ENCODE results near the gene ARHGEF18.
"Not testable (repeated sequence)": the region's sequence is repeated elsewhere in the genome, so short reads cannot be mapped to it uniquely, and the experiment has no call there.

ARHGEF18 gene

DNA sequence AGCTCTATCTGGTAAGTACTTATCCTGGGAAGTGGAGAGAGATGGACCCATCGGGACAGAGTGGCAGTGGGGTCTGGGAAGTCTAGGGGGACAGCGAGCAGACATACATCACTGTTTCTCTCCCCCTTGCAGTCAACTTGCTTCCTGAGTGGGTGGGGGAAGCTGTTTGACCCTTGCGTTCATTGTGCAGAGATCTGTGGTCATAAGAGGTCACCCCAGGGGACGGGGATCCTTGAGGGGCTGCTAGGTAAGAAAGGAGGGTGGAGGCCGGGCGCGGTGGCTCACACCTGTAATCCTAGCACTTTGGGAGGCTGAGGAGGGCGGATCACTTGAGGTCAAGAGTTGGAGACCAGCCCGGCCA is 474 bp downstream of the ARHGEF18 start:
- DNase-seq = no peak

DNA sequence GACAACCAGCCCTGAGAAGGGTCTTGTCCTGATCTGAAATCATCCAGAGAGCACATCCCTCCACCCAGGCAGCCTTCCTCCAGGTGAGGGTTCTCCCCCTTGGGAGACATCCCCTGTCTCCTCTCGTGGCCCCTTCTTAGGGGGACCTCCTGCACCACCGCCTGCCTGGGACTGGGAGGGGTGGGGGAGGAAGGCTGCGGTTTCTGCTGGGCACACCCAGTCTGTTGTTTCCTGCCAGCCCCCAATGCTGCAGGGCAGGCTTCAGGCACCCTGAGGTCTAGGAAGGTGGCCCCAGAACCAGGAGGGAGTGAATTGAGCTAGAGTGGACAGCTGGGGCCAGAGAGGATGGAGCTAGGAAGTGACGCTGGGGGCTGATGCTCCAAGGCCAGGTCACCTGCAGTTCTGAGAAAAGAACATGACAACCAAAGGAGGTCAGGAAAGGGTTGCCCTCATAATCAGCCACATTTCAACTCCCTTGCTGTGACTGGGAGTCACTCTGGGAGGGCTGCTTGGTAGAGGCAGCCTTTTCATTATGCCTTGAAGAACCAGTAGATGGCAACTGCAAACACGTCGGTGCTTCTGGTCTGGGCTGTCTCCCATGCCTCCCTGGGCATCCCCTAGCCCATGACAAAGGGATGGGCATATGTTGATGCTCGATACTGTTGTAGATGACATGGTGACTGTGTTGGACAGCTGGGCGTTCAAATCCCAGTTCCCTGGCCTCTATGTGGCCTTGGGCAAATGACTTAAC is 1.4 kb downstream of the ARHGEF18 start:
- DNase-seq = peak; percentile 22

DNA sequence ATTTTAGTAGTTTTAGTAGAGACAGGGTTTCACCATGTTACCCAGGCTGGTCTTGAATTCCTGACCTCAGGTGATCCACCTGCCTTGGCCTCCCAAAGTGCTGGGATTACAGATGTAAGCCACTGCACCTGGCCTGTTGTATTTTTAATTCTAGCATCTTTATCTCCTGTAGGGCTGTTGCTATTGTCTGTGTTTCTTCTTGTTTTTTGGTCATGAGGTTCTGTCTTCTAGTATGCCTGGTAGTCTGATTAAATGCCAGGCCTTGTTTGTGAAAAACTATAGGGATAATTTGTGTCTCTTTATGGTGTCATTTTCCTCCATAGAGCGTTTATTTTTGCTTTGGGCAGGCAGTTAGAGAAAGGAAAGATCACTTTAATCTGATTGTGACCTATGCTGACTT is 3.1 kb downstream of the ARHGEF18 start:
- DNase-seq = no peak

DNA sequence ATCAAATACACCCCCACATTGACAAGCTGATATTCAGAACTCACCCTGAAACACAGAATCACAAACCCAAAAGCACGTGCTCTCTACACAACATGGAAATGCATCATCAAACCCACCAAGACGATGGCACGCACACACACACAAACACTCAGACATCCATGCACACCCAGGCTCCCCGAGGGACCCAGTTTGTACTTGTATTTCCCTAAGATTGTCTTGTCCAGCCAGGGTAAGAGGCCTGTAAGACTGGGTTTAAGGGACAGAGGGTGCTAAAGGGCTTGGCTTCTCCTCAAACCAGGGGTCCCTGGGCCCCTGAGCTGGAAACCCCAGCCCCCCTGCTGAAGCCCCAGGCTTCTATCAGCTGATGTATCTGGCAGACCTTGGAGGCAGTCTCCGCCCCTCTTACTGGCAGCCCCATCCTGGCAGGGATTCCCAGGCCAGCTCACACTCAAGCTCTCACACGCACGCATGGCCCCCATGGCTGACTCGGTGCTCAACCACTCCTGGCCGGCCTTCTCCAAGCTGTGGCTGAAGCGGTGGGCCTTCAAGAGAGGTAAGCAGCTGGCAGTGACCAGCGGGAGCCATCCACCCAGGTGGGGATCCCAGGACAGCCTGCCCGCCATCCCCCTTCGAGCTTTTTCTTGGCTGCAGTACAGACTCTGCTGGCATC is 6.5 kb downstream of the ARHGEF18 start:
- DNase-seq = no peak

DNA sequence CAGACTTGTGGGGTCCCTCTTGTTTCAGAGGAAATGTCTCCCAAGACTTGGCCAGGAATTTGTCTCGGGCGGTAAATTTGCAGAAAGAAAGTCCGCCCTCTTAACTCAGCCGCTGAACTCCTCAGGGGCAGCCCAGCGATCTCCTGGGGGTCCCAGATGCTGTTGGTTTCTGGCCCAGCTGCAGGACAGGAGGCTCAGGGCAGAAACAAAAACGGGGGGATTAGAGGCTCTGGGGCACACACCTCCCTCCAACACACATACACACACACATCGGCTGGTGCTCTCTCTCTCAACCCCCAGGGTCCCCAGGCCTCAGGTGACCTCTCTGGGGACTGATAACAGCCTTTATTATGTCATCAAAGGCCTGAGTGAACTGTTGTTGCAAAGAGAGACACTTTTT is 7.1 kb downstream of the ARHGEF18 start:
- DNase-seq = no peak

DNA sequence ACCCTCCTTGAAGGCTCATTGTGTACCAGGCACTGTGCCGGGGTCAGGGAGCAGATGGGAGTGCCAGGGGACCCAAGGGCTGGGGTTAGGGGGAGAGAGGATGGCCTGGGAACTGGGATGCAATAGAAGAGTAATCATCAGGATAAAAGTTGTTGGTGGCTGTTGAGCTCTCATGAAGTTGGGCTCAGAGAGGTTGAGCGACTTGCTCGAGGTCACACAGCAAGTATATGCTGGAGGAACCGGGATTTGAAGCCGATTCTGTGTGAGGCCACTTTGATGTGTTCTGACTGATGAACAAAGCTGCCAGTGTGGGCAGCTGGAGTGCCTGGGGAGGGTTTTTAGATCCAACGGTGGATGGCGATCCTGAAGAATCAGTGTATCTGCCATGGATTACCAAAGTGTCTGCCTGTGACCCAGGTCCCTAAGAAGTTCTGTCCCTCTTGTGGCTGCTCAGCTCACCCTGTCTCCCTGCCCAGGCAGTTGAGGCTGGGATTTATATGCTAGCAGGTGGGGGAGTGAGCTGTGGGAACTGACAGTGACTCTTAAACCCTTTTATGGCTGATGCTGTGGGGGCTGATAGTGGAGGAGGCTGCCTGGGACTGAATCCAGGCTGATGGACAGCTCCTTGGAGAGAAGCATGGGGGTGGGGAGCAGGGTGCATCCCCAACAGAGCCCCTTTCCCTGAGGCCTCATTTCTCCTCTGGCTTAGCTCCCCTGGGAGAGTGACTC is 8.3 kb downstream of the ARHGEF18 start:
- no peak for DNase-seq

DNA sequence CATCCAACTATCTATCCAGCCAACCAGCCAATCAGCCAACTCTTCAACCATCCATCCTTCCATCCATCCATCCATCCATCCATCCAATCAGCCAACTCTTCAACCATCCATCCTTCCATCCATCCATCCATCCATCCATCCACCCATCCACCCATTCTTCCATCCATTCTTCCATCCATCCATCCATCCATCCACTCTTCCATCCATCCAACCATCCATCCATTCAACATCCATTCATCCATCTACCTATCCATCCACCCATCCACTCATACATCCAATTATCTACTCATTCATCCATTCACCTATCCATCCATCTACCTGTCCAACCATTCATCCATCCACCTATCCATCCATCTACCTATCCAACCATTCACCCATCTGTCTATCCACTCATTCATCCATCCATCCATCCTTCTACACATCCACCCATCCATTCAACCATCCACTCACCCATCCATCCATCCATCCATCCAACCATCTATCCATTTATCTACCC is 9.4 kb downstream of the ARHGEF18 start:
- DNase-seq = no peak

DNA sequence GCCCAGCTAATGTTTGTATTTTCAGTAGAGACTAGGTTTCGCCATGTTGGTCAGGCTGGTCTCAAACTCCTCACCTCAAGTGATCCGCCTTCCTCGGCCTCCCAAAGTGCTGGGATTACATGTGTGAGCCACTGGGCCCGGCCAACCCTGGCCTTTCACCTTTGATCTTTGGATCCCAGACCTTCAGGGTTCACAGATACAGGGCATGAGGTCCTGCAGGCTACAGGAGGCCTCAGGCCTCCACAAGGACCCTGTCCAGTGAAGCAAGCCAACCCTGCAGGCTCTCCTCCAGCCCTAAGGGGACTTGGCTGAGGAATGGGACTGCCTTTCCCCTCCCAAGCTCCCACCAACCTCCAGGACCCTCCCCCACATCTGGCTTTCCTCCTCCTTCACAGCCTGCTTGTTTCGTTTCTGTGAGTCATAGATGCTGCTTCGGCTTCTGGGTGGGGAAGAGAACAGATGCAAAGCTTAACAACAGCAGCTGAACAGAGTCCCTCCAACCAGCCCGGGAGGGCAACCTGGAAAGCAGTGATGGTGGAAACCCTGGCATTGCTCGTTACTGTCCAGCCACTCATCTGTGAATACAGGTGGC is 11.8 kb downstream of the ARHGEF18 start:
- DNase-seq = no peak

DNA sequence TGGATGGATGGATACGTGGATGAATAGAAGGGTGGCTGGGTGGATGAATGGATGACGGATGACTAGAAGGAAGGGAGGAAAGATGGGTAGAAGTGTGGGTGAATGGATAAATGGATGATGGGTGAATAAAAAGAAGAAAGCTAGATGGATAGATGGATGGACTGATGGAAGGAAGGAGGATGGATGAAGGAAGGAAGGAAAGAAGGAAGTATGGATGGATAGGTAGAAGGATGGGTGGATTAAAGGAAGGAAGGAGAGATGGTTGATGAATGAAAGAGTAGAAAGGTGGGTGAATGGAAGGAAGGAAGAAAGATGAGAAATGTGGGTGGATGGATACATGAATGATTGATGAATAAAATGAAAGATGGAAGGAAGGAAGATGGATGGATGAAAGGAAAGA is 14.5 kb downstream of the ARHGEF18 start:
- no peak for DNase-seq

DNA sequence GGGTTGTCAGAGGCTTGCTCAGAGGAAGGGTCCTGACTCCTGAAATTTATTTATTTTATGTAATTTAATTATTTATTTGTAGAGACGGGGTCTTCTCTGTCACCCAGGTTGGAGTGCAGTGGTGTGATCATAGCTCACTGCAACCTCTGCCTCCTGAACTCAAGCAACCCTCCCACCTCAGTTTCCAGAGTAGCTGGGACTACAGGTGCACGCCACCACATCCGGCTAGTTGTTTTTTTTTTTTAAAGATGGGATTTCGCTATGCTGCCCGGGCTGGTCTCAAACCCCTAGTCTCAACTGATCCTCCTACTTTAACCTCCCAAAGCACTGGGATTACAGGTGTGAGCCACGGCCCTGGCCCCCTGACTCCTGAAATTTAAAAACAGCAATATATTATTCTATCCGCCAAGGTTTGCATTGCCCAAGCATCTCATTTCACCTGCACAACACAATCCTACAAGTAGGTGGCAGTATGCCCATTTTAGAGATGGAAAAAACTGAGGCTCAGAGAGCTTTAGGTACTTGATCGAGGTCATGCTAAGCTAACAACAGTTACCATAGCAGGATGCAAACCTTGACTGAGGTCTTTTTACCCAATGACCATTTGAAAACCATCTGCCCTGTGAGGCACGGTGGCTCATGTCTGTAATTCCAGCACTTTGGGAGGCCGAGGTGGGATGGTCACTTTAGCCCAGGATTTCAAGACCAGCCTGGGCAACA is 18.1 kb downstream of the ARHGEF18 start:
- DNase-seq = peak; percentile 73

DNA sequence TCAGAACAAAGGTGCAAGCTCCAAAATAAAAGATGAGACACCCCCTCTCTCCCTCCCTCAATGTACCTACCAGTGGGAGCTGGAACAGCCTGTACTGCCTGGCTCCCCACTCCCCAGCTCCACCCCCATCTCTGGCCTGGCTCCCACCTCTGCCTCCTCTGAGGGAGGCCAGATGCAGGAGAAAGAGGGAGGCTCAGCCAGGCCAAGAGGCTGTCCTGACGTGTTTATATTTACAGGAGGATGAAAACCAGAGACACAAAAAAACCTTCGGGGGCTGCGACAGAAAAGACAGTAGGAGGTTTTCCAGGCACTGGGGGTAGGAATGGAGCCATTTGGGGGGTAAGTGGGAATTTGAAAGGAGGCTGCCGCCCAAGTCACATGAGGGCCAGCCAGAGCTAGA is 19.7 kb downstream of the ARHGEF18 start:
- no peak for DNase-seq

DNA sequence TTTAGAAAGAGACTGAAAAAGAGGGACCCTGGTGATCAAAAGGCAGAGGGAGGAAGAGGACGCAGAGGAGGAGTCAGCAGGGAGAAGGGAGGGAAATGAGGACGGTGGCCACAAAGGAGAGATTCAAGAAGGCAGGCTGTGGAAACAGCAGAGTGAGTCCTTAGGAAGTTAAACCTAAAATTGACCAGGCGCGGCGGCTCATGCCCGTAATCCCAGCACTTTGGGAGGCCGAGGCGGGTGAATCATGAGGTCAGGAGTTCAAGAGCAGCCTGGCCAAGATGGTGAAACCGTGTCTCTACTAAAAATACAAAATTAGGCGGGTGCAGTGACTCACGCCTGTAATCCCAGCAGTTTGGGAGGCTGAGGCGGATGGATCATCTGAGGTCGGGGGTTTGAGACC is 20.1 kb downstream of the ARHGEF18 start:
- DNase-seq = not testable (repeated sequence)

DNA sequence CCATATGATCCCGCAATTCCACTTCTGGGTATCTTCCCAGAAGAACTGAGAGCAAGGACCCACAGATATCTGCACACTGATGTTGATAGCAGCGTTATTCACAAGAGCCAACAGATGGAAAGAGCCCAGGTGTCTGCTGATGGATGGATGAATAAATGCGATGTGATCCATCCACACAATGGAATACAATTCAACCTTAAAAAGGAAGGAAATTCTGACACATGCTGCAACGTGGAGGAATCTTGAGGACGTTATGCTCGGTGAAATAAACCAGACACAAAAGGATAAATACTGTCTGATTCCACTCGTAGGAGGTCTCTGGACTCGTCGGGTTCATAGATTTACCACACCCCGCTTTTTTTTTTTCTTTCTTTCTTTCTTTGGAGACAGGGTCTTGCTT is 21.8 kb downstream of the ARHGEF18 start:
- no peak for DNase-seq

DNA sequence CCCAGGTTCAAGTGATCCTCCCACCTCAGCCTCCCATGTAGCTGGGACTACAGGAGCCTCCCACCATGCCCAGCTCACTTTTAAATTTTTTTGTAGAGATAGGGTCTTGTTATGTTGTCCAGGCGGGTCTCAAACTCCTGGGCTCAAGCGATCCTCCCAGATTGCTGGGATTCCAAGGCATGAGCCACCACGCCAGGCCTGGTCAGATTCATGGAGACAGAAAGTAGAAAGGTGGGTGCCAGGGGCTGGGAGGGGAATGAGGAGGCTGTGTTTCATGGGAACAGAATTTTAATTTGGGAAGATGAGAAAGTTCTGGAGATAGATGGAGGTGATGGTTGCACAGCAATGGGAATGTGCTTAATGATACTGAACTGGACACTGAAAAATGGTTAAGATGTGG is 22.3 kb downstream of the ARHGEF18 start:
- DNase-seq = no peak

DNA sequence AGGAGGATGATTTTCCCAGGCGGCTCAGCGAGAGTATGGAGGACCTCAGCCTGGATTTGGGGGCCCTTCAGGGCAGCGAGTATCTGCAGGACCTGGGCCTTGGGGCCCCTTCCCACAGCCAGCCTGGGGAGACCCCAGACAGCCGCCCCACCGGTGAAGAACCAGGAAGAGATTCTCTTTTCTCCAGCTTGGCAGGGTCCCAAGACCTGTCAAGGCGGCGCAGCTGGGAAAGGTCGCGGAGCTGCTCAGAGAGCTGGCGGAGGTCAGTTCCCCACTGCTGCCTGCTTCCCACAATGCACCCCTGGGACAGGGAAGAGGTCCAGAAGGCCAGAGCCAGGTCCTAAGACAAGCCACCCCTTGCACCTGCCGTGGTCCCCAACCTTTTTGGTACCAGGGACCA is 24.1 kb downstream of the ARHGEF18 start:
- no peak for DNase-seq

DNA sequence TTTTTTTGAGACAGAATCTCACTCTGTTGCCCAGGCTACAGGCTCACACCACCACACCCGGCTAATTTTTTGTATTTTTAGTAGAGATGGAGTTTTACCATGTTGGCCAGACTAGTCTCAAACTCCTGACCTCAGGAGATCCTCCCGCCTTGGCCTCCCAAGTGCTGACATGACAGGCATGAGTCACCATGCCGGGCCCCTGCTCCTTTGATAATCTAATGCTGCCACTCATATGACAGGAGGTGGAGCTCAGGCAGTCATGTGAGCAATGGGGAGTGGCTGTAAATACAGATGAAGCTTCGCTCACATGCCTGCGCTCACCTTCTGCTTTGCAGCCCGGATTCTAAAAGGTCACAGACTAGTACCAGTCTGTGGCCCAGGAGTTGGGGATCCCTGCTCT is 25.1 kb downstream of the ARHGEF18 start:
- no peak for DNase-seq

DNA sequence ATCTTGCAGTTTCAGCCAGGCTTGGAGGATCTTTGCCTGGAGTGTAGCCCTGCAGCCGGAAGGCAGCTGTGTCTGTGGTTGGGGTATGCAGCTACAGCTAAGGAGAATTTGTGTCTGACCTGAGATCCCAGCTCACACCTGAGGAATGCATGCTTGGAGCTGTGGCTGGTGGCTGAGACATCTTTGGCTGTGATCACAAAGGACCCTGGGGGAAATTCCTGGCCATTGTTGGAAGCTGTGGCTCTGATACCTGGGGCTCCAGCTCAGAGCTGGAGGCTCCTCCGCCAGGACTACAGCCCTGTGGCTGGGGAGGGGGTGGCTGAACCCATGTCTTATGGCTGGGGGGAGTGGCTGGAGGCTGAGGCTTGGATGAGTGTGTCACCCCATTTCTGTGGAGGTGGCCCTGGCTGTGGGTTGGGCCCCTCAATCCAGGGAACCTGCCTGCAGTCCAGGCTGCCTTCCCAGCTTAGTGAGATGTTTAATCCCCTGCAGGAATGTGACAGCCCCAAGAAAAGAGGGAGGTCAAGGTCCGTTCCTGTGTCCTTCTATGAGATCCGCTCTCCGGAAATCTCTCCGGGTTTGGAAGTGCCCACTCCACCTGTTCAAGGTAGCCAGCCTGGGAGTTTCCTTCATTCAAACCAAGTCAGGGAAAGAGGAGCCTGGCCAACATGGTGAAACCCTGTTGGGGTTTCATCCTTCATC is 27.6 kb downstream of the ARHGEF18 start:
- no peak for DNase-seq

DNA sequence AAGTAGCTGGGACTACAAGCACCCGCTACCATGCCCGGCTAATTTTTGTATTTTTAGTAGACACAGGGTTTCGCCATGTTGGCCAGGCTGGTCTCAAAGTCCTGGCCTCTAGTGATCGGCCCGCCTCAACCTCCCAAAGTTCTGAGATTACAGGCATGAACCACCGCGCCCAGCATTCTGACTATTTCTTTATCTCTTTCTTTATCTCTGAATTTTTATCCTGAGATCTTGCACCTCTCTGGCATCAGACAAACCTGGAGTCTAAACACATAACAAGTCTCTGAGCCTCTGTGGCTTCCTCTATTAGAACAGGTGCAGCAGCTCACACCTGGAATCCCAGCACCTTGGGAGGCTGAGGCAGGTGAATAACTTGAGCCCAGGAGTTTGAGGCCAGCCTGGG is 28.5 kb downstream of the ARHGEF18 start:
- no peak for DNase-seq

DNA sequence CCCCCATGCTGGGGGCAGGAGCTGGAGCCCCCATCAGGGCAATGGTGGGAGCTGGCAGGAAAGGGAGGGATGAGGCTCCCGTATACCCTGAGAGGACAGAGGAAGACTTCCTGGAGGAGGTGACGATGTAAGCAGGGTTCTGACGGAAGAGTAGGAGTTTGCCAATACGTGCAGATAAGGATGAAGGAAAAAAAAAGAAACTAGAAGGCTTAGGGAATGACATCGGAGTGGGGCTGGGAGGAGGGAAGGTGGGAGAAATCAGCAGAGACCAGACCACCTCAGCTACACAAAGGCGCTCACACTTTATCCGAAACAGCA is 32.3 kb downstream of the ARHGEF18 start:
- DNase-seq = no peak

DNA sequence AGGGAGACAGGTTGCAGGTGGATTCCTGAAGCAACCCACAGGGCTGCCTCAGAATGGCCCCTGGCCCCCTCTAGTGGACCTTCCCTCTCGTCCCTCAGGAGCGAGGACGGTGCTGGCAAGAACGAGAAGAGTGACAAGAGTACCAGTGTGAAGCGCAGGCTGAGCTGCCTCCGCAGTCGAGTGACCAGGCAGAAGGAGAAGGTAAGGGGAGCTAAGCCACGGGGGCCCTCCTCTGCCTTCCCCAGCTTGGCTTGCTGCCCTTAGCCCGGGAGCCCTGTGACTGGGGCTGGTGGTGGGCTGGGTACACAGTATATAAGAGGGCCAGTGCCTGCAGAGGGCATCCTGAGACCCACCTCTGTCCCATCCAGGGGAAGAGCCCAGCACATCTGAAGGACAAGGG is 34.0 kb downstream of the ARHGEF18 start:
- DNase-seq = no peak

DNA sequence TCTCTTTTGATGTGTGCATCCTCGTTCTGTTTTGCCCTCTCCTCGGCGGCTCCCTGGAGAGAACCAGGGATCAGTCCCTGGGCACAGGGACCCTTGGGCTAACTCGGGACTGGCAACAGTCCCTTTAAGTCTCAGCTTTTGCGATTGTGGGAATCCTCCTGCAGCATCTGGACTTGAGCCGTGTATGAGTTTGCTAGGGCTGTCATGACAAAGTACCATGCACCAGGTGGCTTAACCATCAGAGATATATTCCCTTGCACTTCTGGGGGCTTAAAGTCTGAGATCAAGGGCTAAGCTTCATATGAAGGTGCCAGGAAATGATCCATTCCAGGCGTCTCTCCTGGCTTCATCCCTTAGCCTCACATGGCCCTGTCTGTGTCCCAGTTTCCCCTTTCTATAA is 34.5 kb downstream of the ARHGEF18 start:
- no peak for DNase-seq

DNA sequence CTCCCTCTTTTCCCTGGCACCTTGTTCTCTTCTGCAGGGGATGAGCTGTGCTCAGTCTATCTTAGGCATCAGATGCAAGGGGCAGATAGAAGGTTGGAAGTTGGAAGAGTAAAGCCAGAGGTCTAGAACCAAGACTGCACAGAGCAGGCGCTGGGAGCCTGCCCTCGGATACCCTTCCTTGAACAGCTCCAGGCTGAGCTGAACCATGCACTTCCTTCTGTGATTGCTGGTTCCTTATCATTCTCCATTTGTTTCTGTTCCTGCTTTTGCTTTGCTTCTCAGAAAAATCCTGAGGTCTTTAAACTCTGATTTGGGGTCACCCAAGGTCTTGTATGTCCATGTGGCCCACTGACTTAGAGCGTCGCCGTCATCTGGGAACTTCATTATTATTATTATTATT is 36.3 kb downstream of the ARHGEF18 start:
- DNase-seq = no peak

DNA sequence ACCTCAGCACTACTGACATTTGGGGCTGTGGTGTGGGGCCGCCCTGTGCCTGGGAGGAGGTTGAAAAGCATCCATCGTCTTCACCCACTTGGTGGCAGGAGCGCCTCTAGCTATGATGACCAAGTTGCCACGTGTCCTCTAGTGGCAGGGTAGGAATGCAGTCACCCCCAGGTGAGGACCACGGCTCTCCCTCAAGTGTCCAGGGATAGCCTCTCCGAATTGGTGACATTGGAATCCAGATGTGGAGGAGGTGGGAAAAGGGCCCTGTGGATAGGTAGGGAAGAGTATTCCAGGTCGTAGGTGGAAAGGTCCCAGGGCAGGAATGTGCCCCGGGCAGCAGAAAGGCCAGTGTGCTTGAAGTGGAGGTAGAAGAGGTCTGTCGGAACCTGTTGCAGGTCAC is 37.6 kb downstream of the ARHGEF18 start:
- peak; percentile 37 for DNase-seq

All from activated CD4-positive, alpha-beta T cell treated with anti-CD3 and anti-CD28 coated beads, Interleukin-2, Interleukin-6, amounts not matched to agents 100 ng/mL and 50 ng/mL, durations not matched to agents 16 hours and 8 hours (primary cell).